WTC11 (cell line): ENCODE measurements around the gene METTL5. TPM values are rescaled to one million over a fixed set of nuclear protein-coding genes. Genes with fewer than 3 reads are reported as not detected.

Experiments used
- ATAC-seq: fragments of 200-7000 bp; cut with Tn5 transposase; 2 replicates; pipeline ENCODE4 v1.10.0; 2021; ENCODE audit warnings: mild to moderate bottlenecking, moderate library complexity
- CTCF ChIA-PET: fragments of 300-600 bp; sonication (Branson Sonifier 250); formaldehyde crosslinking; loops from one replicate; lab custom pipeline; 2021; ENCODE audit warnings: antibody characterized with exemption; lab: Charles Lee
- POLR2A ChIA-PET: fragments of 350-600 bp; sonication (Branson Sonifier 250); formaldehyde crosslinking; loops from one replicate; lab custom pipeline; 2021; ENCODE audit warnings: antibody characterized with exemption; lab: Charles Lee
- DNase-seq: peaks from one replicate; pipeline ENCODE4 v3.0.0; 2021; ENCODE audit warnings: low spot score
- H3K27ac Mint-ChIP-seq: 2 replicates; pipeline ENCODE4 v1.8.0; 2021; ENCODE audit warnings: mixed read lengths
- H3K27me3 Mint-ChIP-seq: 2 replicates; pipeline ENCODE4 v1.8.0; 2021; ENCODE audit warnings: low read depth, mild to moderate bottlenecking, moderate library complexity, mixed read lengths
- H3K36me3 Mint-ChIP-seq: 2 replicates; pipeline ENCODE4 v1.8.0; 2021; ENCODE audit warnings: mixed read lengths
- H3K4me1 Mint-ChIP-seq: 2 replicates; pipeline ENCODE4 v1.8.0; 2022; ENCODE audit warnings: mixed read lengths
- H3K4me3 Mint-ChIP-seq: 2 replicates; pipeline ENCODE4 v1.8.0; 2021; ENCODE audit warnings: mild to moderate bottlenecking, moderate library complexity, mixed read lengths
- H3K9me3 Mint-ChIP-seq: 2 replicates; pipeline ENCODE4 v1.8.0; 2021; ENCODE audit warnings: mixed read lengths
- CREB1 ChIP-seq: sonication (generic); formaldehyde crosslinking; IDR thresholded peaks from 2 replicates; pipeline ENCODE4 v1.8.0; 2023; ENCODE audit warnings: mild to moderate bottlenecking, missing genetic modification reagents
- FOXK1 ChIP-seq: sonication (generic); formaldehyde crosslinking; IDR thresholded peaks from 2 replicates; pipeline ENCODE4 v1.8.0; 2022; ENCODE audit warnings: mild to moderate bottlenecking, moderate library complexity, missing genetic modification reagents
- HMGA2 ChIP-seq: fragments of 250-450 bp; sonication (Bioruptor Pico); IDR thresholded peaks from 2 replicates; pipeline ENCODE4 v1.4.0; 2021; ENCODE audit warnings: mild to moderate bottlenecking, moderate library complexity
- SMAD3 ChIP-seq: sonication (generic); formaldehyde crosslinking; IDR thresholded peaks from 2 replicates; pipeline ENCODE4 v1.8.0; 2022; ENCODE audit warnings: missing genetic modification reagents, mild to moderate bottlenecking, borderline replicate concordance
- SMAD4 ChIP-seq: sonication (generic); formaldehyde crosslinking; IDR thresholded peaks from 2 replicates; pipeline ENCODE4 v1.8.0; 2022; ENCODE audit warnings: mild to moderate bottlenecking, missing genetic modification reagents
- TEAD1 ChIP-seq: sonication (generic); formaldehyde crosslinking; IDR thresholded peaks from 2 replicates; pipeline ENCODE4 v1.8.0; 2022; ENCODE audit warnings: mild to moderate bottlenecking, missing genetic modification reagents
- ZBTB21 ChIP-seq: sonication (generic); formaldehyde crosslinking; IDR thresholded peaks from 2 replicates; pipeline ENCODE4 v1.8.1; 2023; ENCODE audit warnings: mild to moderate bottlenecking, missing genetic modification reagents, borderline replicate concordance
- ZNF138 ChIP-seq: sonication (generic); formaldehyde crosslinking; conservative IDR thresholded peaks from 2 replicates; pipeline ENCODE4 v1.8.1; 2022; ENCODE audit warnings: mild to moderate bottlenecking, moderate library complexity, missing genetic modification reagents
- ZNF263 ChIP-seq: sonication (generic); formaldehyde crosslinking; IDR thresholded peaks from 2 replicates; pipeline ENCODE4 v1.8.1; 2022; ENCODE audit warnings: low read depth, mild to moderate bottlenecking, moderate library complexity, missing genetic modification reagents
- total RNA-seq: library from RNA; stranded (reverse); gene quantifications from 3 replicates; pipeline ENCODE4 v1.2.3, GENCODE V29; 2021
- TF ChIP-seq, protein P1 (sequence below): fragments of 250-450 bp; sonication (Bioruptor Pico); IDR thresholded peaks from 2 replicates; pipeline ENCODE4 v1.9.0; 2021; ENCODE audit warnings: mild to moderate bottlenecking
- TF ChIP-seq, protein P2 (sequence below): sonication (generic); formaldehyde crosslinking; IDR thresholded peaks from 2 replicates; pipeline ENCODE4 v1.8.1; 2023; ENCODE audit warnings: mild to moderate bottlenecking, moderate library complexity, missing genetic modification reagents
- TF ChIP-seq, protein P3 (sequence below): sonication (generic); formaldehyde crosslinking; IDR thresholded peaks from 2 replicates; pipeline ENCODE4 v1.8.1; 2022; ENCODE audit warnings: missing genetic modification reagents, borderline replicate concordance
- TF ChIP-seq, protein P4 (sequence below): sonication (generic); formaldehyde crosslinking; IDR thresholded peaks from 2 replicates; pipeline ENCODE4 v1.8.1; 2023; ENCODE audit warnings: mild to moderate bottlenecking, missing genetic modification reagents
- TF ChIP-seq, protein P5 (sequence below): sonication (generic); formaldehyde crosslinking; IDR thresholded peaks from 2 replicates; pipeline ENCODE4 v1.8.1; 2022; ENCODE audit warnings: low read depth, missing genetic modification reagents, borderline replicate concordance
- TF ChIP-seq, protein P6 (sequence below): fragments of 250-450 bp; sonication (Bioruptor Pico); IDR thresholded peaks from 2 replicates; pipeline ENCODE4 v1.9.0; 2021; ENCODE audit warnings: moderate library complexity, mild to moderate bottlenecking, inconsistent platforms, borderline replicate concordance

METTL5 gene
- total RNA-seq, 1 experiment from 2014 or later: 90.9 TPM

DNA sequence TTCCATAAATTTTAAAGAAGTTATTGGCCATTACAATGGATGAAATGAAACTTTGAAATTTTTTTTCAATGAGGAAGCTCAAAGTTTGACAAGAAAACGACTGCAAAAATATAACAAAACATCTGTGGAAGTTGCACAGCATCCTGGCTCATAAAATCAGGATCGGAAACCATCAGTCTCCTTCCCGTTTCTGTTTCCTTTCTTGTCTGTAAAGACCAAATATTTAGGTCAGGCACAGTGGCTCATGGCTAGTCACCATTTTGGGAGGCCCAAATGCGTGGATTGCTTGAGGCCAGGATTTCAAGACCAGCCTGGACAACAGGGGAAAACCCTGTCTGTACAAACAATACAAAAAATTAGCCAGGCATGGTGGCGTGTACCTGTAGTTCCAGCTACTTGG, 53.7 kb downstream of the METTL5 start:
- CTCF ChIA-PET: interaction anchor here (0.7 kb wide), 1 partner anchor 319 kb away, joined by 4 read pairs; no protein-coding TSS in a partner anchor
- ATAC-seq (no peak), DNase-seq (no peak)
- TF ChIP-seq ZNF138 (CRISPR knock-in tag) (no peak), TEAD1 (CRISPR knock-in tag) (no peak), FOXK1 (CRISPR knock-in tag) (no peak), ZNF263 (CRISPR knock-in tag) (no peak), SMAD4 (no peak)
- TF ChIP-seq, protein P1, sequence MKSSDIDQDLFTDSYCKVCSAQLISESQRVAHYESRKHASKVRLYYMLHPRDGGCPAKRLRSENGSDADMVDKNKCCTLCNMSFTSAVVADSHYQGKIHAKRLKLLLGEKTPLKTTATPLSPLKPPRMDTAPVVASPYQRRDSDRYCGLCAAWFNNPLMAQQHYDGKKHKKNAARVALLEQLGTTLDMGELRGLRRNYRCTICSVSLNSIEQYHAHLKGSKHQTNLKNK (CRISPR knock-in tag): no peak
- TF ChIP-seq, protein P2, sequence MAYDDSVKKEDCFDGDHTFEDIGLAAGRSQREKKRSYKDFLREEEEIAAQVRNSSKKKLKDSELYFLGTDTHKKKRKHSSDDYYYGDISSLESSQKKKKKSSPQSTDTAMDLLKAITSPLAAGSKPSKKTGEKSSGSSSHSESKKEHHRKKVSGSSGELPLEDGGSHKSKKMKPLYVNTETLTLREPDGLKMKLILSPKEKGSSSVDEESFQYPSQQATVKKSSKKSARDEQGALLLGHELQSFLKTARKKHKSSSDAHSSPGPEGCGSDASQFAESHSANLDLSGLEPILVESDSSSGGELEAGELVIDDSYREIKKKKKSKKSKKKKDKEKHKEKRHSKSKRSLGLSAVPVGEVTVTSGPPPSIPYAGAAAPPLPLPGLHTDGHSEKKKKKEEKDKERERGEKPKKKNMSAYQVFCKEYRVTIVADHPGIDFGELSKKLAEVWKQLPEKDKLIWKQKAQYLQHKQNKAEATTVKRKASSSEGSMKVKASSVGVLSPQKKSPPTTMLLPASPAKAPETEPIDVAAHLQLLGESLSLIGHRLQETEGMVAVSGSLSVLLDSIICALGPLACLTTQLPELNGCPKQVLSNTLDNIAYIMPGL (CRISPR knock-in tag): no peak
- POLR2A ChIA-PET: no interaction called here
- Mint-ChIP-seq H3K27ac (no peak overlapping the region), H3K27me3 (peaks cover 16% of the 10 kb centered on the region), H3K36me3 (no peaks in the 10 kb centered on the region), H3K4me3 (no peak overlapping the region), H3K4me1 (peaks cover 4% of the 10 kb centered on the region; the same call in 1 of the 2 replicates), H3K9me3 (no peaks in the 10 kb centered on the region)

DNA sequence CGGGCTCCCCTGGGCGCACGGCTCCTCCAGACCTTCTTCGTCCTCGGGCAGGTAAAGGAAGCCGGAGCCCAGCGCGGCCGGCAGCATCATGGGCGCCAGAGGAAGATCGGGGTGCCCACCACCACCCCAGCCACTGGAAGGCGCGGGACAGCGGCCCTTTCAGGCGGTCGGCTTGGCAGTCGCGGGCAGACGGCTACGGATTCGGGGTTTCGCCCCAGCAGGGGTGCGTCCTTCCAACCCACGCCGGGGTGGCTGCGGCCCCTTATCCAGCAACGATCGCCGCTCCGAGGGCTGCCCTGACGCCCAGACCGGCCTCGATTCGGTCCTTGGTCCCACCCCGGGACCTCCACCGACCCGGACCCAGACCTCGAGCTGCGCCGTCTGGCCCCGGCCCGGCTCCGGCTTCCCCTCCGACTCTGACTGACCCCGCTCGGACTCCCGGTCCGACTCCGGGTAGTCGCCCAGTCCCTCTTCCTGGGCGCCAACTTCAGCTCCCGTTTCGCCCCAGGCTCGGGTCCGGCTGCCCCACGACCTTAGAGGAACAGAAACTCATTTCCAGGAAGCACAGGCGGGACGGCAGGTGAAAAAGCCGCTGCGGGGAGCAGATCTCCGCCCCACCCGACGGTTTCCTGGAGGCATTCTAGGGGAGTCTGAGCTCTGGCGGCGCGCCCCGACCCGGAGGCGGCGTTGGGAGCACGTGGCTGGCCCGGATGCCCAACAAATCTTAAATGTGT, 56.3 kb downstream of the METTL5 start:
- Mint-ChIP-seq H3K27ac (no peak overlapping the region), H3K4me1 (peaks cover 4% of the 10 kb centered on the region; the same call in 1 of the 2 replicates), H3K36me3 (no peaks in the 10 kb centered on the region), H3K4me3 (no peak overlapping the region; the same call in 1 of the 2 replicates), H3K27me3 (peaks cover 16% of the 10 kb centered on the region), H3K9me3 (no peaks in the 10 kb centered on the region)
- peak; percentile 47; the same call in 1 of the 2 replicates for ATAC-seq
- DNase-seq: peak; percentile 21
- CTCF ChIA-PET: interaction anchor here (1.1 to 1.9 kb wide), 3 partner anchors 9 to 22 kb away, joined by 3 to 5 read pairs (median 5); no protein-coding TSS in a partner anchor
- POLR2A ChIA-PET: interaction anchor here (0.5 kb wide), 1 partner anchor 138 kb away, joined by 4 read pairs; no protein-coding TSS in a partner anchor
- TF ChIP-seq CREB1 (CRISPR knock-in tag) (no peak), SMAD3 (CRISPR knock-in tag) (no peak), HMGA2 (CRISPR knock-in tag) (no peak), ZBTB21 (CRISPR knock-in tag) (no peak)
- TF ChIP-seq, protein P3, sequence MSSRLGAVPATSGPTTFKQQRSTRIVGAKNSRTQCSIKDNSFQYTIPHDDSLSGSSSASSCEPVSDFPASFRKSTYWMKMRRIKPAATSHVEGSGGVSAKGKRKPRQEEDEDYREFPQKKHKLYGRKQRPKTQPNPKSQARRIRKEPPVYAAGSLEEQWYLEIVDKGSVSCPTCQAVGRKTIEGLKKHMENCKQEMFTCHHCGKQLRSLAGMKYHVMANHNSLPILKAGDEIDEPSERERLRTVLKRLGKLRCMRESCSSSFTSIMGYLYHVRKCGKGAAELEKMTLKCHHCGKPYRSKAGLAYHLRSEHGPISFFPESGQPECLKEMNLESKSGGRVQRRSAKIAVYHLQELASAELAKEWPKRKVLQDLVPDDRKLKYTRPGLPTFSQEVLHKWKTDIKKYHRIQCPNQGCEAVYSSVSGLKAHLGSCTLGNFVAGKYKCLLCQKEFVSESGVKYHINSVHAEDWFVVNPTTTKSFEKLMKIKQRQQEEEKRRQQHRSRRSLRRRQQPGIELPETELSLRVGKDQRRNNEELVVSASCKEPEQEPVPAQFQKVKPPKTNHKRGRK (CRISPR knock-in tag): no peak
- TF ChIP-seq, protein P4, sequence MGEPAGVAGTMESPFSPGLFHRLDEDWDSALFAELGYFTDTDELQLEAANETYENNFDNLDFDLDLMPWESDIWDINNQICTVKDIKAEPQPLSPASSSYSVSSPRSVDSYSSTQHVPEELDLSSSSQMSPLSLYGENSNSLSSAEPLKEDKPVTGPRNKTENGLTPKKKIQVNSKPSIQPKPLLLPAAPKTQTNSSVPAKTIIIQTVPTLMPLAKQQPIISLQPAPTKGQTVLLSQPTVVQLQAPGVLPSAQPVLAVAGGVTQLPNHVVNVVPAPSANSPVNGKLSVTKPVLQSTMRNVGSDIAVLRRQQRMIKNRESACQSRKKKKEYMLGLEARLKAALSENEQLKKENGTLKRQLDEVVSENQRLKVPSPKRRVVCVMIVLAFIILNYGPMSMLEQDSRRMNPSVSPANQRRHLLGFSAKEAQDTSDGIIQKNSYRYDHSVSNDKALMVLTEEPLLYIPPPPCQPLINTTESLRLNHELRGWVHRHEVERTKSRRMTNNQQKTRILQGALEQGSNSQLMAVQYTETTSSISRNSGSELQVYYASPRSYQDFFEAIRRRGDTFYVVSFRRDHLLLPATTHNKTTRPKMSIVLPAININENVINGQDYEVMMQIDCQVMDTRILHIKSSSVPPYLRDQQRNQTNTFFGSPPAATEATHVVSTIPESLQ: no peak
- TF ChIP-seq, protein P5, sequence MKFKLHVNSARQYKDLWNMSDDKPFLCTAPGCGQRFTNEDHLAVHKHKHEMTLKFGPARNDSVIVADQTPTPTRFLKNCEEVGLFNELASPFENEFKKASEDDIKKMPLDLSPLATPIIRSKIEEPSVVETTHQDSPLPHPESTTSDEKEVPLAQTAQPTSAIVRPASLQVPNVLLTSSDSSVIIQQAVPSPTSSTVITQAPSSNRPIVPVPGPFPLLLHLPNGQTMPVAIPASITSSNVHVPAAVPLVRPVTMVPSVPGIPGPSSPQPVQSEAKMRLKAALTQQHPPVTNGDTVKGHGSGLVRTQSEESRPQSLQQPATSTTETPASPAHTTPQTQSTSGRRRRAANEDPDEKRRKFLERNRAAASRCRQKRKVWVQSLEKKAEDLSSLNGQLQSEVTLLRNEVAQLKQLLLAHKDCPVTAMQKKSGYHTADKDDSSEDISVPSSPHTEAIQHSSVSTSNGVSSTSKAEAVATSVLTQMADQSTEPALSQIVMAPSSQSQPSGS (CRISPR knock-in tag): no peak
- TF ChIP-seq, protein P6, sequence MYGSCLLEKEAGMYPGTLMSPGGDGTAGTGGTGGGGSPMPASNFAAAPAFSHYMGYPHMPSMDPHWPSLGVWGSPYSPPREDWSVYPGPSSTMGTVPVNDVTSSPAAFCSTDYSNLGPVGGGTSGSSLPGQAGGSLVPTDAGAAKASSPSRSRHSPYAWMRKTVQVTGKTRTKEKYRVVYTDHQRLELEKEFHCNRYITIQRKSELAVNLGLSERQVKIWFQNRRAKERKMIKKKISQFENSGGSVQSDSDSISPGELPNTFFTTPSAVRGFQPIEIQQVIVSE (CRISPR knock-in tag): no peak
